ENCODE measurements around the gene CYSLTR2.
"Not testable (repeated sequence)": the region's sequence is repeated elsewhere in the genome, so short reads cannot be mapped to it uniquely, and the experiment has no call there.

CYSLTR2 gene

GRCh38 chr13:48686636-48687210, 33.0 kb downstream of the CYSLTR2 start:
- Histone ChIP-seq H3K9me3 (ENCODE audit: low read depth, low read length) (no peaks in the 10 kb centered on the region), H3K4me3 (no peak overlapping the region), H3K36me3 (ENCODE audit: insufficient read depth, low read length) (no peaks in the 10 kb centered on the region), H3K27ac (no peak overlapping the region), H3K9ac (ENCODE audit: insufficient read length) (no peak overlapping the region)
- no peak for DNase-seq (ENCODE audit: low read depth, low spot score)
- TF ChIP-seq EZH2 (IDR thresholded peaks at IDR 0.05) (no peak), FOXP2 (optimal IDR thresholded peaks at IDR 0.05; ENCODE audit: control extremely low read depth, extremely low read length, insufficient read depth) (no peak)

DNA sequence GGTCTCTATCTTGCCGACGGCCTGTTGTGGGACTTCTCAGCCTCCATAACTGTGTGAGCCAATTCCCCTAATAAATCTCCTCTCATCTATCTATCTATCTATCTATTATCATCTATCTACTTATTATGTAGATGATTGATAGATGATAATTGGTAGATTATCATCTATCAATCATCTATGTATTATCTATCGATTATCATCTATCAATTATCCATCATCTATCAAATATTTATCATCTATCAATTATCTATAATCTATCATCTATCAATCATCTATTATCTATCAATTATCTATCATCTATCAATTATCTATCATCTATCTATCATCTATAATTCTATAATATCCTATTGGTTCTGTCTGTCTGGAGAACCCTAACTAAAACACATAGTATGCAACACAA, 33.5 kb downstream of the CYSLTR2 start:
- Histone ChIP-seq H3K9ac (ENCODE audit: insufficient read length) (no peak overlapping the region), H3K4me3 (no peak overlapping the region), H3K9me3 (ENCODE audit: low read depth, low read length) (no peaks in the 10 kb centered on the region), H3K36me3 (ENCODE audit: insufficient read depth, low read length) (no peaks in the 10 kb centered on the region), H3K27ac (no peak overlapping the region)
- DNase-seq (ENCODE audit: low read depth, low spot score): no peak
- no peak for TF ChIP-seq EZH2 (IDR thresholded peaks at IDR 0.05)
- no peak for TF ChIP-seq FOXP2 (optimal IDR thresholded peaks at IDR 0.05; ENCODE audit: control extremely low read depth, extremely low read length, insufficient read depth)
- TF ChIP-seq POLR2AphosphoS5 (IDR thresholded peaks at IDR 0.05; ENCODE audit: borderline replicate concordance, low read depth, low read length): no peak

- no peak for TF ChIP-seq EZH2 (IDR thresholded peaks at IDR 0.05)
- no peak for TF ChIP-seq FOXP2 (optimal IDR thresholded peaks at IDR 0.05; ENCODE audit: control extremely low read depth, extremely low read length, insufficient read depth)
- no peak for TF ChIP-seq POLR2AphosphoS5 (IDR thresholded peaks at IDR 0.05; ENCODE audit: borderline replicate concordance, low read depth, low read length)
- Histone ChIP-seq H3K9ac (ENCODE audit: insufficient read length) (no peak overlapping the region), H3K36me3 (ENCODE audit: insufficient read depth, low read length) (no peaks in the 10 kb centered on the region), H3K27ac (no peak overlapping the region), H3K9me3 (ENCODE audit: low read depth, low read length) (no peaks in the 10 kb centered on the region), H3K4me3 (no peak overlapping the region)
- DNase-seq (ENCODE audit: low read depth, low spot score): no peak
Observed at GRCh38 chr13:48693998-48694397, 40.3 kb downstream of the CYSLTR2 start.

DNA sequence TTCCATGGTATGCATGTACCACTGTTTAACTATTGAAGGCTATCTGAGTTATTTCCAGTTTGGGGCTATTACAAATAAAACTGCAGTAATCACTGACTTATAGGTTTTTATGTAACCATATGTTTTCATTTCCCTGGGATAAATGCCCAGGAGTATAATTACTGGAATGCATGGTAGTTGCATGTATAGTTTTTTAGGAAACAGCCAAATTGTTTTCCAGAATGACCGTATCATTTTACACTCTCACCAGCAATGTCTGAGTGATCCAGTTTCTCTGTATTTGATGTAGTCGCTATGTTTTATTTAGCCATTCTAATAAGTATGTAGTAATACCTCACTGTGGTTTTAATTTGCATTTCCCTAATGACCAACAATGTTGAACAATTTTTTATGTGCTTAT, 42.0 kb downstream of the CYSLTR2 start:
- Histone ChIP-seq H3K27ac (no peak overlapping the region), H3K9ac (ENCODE audit: insufficient read length) (no peak overlapping the region), H3K9me3 (ENCODE audit: low read depth, low read length) (no peaks in the 10 kb centered on the region), H3K4me3 (no peak overlapping the region), H3K36me3 (ENCODE audit: insufficient read depth, low read length) (no peaks in the 10 kb centered on the region)
- TF ChIP-seq EZH2 (IDR thresholded peaks at IDR 0.05) (no peak), FOXP2 (optimal IDR thresholded peaks at IDR 0.05; ENCODE audit: control extremely low read depth, extremely low read length, insufficient read depth) (no peak), POLR2AphosphoS5 (IDR thresholded peaks at IDR 0.05; ENCODE audit: borderline replicate concordance, low read depth, low read length) (no peak)
- DNase-seq (ENCODE audit: low read depth, low spot score): no peak

GRCh38 chr13:48696676-48697075, 42.9 kb downstream of the CYSLTR2 start:
- not testable (repeated sequence) for H3K27ac ChIP-seq; H3K9me3 ChIP-seq (ENCODE audit: low read depth, low read length); DNase-seq (ENCODE audit: low read depth, low spot score); H3K9ac ChIP-seq (ENCODE audit: insufficient read length); H3K4me3 ChIP-seq; H3K36me3 ChIP-seq (ENCODE audit: insufficient read depth, low read length)

DNA sequence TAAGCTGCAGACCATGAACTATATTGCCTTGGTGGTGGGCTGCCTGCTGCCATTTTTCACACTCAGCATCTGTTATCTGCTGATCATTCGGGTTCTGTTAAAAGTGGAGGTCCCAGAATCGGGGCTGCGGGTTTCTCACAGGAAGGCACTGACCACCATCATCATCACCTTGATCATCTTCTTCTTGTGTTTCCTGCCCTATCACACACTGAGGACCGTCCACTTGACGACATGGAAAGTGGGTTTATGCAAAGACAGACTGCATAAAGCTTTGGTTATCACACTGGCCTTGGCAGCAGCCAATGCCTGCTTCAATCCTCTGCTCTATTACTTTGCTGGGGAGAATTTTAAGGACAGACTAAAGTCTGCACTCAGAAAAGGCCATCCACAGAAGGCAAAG, 53.7 kb downstream of the CYSLTR2 start:
- DNase-seq (ENCODE audit: low read depth, low spot score): no peak
- H3K4me3 ChIP-seq: no peak overlapping the region
- H3K36me3 ChIP-seq (ENCODE audit: insufficient read depth, low read length): no peaks in the 10 kb centered on the region
- TF ChIP-seq FOXP2 (optimal IDR thresholded peaks at IDR 0.05; ENCODE audit: control extremely low read depth, extremely low read length, insufficient read depth) (no peak), EZH2 (IDR thresholded peaks at IDR 0.05) (no peak), POLR2AphosphoS5 (IDR thresholded peaks at IDR 0.05; ENCODE audit: borderline replicate concordance, low read depth, low read length) (no peak)
- H3K9ac ChIP-seq (ENCODE audit: insufficient read length): no peak overlapping the region
- no peaks in the 10 kb centered on the region for H3K9me3 ChIP-seq (ENCODE audit: low read depth, low read length)
- H3K27ac ChIP-seq: no peak overlapping the region

DNA sequence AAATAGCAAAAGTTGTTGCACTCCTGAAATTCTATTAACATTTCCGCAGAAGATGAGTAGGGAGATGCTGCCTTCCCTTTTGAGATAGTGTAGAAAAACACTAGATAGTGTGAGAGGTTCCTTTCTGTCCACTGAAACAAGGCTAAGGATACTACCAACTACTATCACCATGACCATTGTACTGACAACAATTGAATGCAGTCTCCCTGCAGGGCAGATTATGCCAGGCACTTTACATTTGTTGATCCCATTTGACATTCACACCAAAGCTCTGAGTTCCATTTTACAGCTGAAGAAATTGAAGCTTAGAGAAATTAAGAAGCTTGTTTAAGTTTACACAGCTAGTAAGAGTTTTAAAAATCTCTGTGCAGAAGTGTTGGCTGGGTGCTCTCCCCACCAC, 55.0 kb downstream of the CYSLTR2 start:
- H3K9ac ChIP-seq (ENCODE audit: insufficient read length): no peak overlapping the region
- H3K36me3 ChIP-seq (ENCODE audit: insufficient read depth, low read length): no peaks in the 10 kb centered on the region
- DNase-seq (ENCODE audit: low read depth, low spot score): no peak
- no peak overlapping the region for H3K27ac ChIP-seq
- TF ChIP-seq POLR2AphosphoS5 (IDR thresholded peaks at IDR 0.05; ENCODE audit: borderline replicate concordance, low read depth, low read length) (no peak), EZH2 (IDR thresholded peaks at IDR 0.05) (no peak), FOXP2 (optimal IDR thresholded peaks at IDR 0.05; ENCODE audit: control extremely low read depth, extremely low read length, insufficient read depth) (no peak)
- no peaks in the 10 kb centered on the region for H3K9me3 ChIP-seq (ENCODE audit: low read depth, low read length)
- H3K4me3 ChIP-seq: no peak overlapping the region

DNA sequence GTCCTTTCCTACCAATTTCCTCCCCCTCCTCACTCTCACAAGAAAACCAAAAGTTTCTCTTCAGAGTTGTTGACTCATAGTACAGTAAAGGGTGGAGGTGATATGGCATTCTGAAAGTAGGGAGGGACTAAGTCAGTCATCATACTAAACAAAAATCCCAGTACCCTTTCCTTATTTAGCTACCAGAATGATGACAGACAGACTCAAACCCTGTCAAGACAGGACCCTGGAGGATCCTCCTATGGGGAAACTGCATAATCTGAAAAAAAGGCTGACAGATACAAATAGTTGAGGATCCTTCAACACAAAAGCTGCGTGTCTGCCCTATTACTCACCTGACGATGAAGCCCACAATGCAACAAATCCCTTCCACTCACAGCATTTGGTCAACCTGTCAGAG, 55.5 kb downstream of the CYSLTR2 start:
- no peak overlapping the region for H3K4me3 ChIP-seq
- DNase-seq (ENCODE audit: low read depth, low spot score): no peak
- H3K9me3 ChIP-seq (ENCODE audit: low read depth, low read length): no peaks in the 10 kb centered on the region
- no peak overlapping the region for H3K27ac ChIP-seq
- TF ChIP-seq POLR2AphosphoS5 (IDR thresholded peaks at IDR 0.05; ENCODE audit: borderline replicate concordance, low read depth, low read length) (no peak), EZH2 (IDR thresholded peaks at IDR 0.05) (no peak)
- H3K9ac ChIP-seq (ENCODE audit: insufficient read length): no peak overlapping the region
- H3K36me3 ChIP-seq (ENCODE audit: insufficient read depth, low read length): no peaks in the 10 kb centered on the region

GRCh38 chr13:48710160-48710559, 56.4 kb downstream of the CYSLTR2 start:
- H3K9me3 ChIP-seq (ENCODE audit: low read depth, low read length): no peaks in the 10 kb centered on the region
- no peak overlapping the region for H3K4me3 ChIP-seq
- no peak overlapping the region for H3K9ac ChIP-seq (ENCODE audit: insufficient read length)
- TF ChIP-seq FOXP2 (optimal IDR thresholded peaks at IDR 0.05; ENCODE audit: control extremely low read depth, extremely low read length, insufficient read depth): no peak
- TF ChIP-seq POLR2AphosphoS5 (IDR thresholded peaks at IDR 0.05; ENCODE audit: borderline replicate concordance, low read depth, low read length): no peak
- no peak for TF ChIP-seq EZH2 (IDR thresholded peaks at IDR 0.05)
- DNase-seq (ENCODE audit: low read depth, low spot score): no peak
- no peaks in the 10 kb centered on the region for H3K36me3 ChIP-seq (ENCODE audit: insufficient read depth, low read length)
- H3K27ac ChIP-seq: no peak overlapping the region
